Amniotic epithelial cell (primary cell): Measurements from ENCODE around the gene PSMB4.
"Not testable (repeated sequence)": the region's sequence is repeated elsewhere in the genome, so short reads cannot be mapped to it uniquely, and the experiment has no call there.

Experiments
- DNase-seq: peaks from one replicate; pipeline ENCODE4 v3.0.0-alpha.2; 2010; ENCODE audit warnings: low read depth

The PSMB4 gene

DNA sequence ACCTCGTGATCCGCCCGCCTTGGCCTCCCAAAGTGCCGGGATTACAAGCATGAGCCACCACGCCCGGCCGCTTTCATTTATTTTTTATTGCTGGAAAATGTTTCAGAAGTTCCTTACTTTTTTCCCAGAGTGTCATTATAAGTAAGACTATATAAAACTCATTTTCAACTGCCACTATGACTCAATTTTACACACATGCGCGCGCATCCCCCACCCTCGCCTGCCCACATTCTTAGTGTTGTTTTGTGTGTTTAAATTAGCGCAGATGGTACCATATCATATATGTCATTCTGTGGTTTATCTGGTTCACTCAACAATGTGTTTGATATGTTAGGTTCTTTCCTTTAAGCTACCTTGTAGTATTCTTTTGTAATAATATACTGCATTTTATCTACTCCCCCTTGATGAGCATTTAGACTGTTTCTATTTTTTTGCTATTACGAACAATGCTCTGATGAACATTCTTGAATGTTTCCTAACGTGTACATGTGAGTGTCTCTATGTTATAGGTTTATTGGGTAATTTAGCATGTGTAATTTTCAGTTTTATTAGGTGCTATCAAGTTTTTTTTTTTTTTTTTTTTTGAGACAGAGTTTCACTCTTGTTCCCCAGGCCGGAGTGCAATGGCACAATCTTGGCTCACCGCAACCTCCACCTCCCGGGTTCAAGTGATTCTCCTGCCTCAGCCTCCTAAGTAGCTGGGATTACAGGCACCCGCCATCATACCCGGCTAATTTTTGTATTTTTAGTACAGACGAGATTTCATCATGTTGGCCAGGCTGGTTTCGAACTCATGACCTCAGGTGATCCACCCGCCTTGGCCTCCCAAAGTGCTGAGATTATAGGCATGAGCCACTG lies 8.9 kb upstream of the PSMB4 start:
- DNase-seq, result not testable (repeated sequence)

DNA sequence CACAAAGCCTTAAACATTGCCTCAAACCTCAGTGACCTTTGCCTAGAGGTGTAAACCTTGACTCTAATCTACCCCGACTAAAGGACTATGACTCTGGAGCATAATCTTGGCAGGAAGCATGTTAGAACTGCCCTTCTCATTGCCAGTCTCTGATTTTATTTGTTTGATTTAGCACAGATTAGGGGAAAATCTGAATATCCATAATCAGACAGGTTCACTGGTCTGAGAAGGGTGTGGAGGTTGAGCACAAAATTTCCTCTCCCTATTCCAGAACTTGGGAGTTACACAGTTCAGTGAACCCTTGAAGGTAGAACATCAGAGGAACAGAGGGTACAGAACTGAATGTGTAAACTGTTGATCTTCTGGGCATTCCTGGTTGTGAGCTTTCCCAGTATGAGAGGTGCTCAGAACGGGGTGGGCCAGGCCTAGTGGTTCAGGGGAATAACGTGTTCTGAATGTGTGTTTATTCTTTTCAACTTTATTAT lies 8.3 kb upstream of the PSMB4 start:
- DNase-seq, result no peak

DNA sequence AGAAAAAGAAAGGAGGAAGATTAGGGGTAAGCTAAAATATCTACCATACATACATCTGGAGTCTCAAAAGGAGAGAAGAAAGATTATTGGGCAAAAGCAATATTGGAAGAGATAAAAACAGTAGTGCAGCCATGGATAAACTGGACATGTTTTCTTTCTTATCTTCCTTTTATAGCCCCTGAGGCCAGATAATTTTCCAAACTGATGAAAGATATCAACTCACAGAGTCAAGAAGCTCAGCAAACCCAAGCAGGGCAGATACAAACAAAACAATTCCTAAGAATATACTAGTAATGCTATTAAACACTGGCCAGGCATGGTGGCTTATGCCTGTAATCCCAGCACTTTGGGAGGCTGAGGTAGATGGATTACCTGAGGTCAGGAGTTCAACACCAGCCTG lies 5.8 kb upstream of the PSMB4 start:
- no peak for DNase-seq

DNA sequence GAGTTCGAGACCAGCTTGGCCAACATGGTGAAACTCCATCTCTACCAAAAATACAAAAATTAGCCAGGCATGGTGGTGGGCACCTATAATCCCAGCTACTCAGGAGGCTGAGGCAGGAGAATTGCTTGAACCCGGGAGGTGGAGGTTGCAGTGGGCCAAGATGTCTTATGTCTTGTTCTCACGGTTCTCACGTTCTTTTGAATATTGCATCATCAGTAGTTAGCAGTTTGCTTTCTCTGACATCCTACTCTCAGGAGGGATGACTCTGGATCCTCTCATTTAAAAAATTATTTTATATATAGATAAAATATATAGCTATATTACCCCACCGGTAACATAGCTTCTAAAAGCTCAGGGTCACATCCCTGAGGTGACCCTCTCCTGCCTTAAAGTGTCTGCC lies 3.1 kb upstream of the PSMB4 start:
- DNase-seq, result not testable (repeated sequence)

DNA sequence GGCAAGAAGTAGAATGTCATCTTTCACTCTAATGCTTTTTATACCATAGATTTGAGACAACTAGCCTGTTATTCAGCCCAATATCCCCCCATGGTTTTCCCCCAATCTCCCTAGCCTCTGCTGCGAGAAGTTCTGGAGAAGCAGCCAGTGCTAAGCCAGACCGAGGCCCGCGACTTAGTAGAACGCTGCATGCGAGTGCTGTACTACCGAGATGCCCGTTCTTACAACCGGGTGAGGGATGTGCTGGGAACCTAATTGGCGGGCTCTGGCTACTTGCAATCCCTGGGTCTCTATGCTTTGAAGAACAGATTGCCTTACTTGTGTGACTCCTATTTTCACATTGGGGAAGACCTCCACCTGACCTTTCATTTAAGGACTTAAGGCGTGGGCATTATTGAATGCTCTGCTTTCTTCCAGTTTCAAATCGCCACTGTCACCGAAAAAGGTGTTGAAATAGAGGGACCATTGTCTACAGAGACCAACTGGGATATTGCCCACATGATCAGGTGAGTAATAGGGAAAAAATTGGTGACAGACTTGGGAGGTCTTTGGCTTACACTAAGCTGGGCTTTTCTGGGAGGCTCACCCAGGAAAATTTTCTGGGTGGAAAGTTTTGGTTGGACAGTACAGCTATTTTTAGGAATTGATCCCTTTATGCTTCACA lies 1.9 kb downstream of the PSMB4 start:
- no peak for DNase-seq

DNA sequence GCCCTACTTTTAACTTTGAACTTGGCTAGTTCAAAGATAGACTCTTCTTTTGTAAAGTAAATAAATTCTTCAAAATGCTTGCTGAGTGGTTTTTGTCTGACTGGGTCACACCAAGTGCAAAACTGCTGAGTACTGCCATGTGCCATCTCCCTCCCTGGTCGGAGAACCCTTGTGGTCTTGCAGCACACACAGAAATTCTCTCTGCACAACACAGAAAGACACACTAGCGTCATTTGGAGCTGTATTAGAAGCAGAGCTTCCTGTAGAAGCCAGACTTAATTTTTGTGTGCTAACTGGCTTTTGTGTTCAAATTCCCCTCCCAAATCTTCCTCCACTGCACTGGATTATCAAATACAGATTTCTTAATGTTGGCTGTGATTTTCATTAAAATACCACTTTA lies 2.5 kb downstream of the PSMB4 start:
- DNase-seq, result no peak

DNA sequence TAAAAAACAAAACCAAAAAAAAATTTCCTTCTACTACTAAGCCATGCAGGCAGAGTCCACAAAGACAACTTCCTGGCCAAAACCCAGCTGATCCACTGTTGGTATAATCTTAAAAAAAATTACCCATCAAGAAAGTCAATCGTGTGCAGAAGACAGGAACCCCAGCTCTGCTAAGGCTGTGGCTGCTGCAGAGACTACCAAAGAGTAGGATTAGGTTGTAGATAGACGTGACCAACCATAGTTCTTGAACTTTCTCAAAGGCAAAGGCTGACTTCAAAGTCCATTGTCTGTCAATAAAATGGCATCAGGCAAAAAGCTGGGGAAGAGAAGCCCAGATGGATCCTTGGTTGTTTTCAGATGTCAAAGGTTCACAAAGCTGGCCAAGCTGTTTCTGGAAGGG lies 3.4 kb downstream of the PSMB4 start:
- DNase-seq, result no peak

DNA sequence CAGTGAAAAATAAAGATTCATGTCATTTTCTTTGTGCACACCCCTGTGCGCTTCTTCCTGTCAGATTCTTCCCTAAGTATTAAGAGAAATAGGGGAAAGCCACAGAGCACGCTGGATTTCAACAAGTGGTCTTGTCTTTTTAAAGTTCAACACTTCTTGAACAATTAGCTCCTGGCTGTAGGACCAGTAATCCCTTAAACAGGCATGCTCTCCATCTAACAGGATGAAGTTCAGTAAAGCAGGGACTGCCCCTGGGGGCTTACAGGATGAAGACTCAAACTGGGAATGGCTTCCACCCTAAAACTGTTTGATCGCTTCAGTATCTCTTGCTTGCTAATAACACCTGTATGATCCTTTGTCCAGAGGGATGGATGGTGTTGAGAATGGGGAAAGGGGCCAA lies 4.2 kb downstream of the PSMB4 start:
- no peak for DNase-seq

DNA sequence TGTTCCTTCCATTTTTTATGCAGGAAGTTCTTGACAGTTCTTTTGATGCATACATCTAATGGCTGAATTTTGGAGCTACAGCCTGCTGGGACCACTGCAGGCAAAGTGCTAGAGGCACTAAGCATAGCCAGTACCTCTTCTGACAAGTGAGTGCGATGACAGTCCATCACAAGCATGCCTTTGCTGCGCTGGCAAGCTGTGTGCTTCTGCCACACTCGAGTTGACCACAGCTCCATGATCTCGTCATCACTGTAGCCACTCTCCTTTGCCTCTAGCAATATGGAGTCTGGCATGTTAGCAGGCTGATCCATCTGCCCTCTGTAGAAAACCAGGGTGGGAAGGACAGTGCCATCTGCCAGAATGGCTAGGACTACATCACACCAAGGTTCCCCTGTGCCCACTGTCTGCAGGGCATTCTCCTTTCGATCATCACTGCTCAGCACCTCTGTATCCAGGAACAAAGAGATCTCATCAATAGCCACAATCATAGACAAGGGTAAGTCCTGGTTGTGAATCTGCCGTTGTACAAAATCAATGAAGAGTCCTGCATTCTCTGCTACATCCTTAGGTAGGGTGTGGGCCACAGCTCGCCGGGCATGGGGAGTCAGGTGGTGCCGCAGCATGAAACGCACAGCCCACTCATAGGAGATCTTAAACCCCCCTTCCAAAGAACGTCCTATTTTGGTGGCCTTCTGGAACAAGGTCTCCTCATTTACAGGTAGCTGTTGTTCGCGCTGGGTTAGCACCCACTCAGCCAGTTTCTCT lies 6.0 kb downstream of the PSMB4 start:
- DNase-seq, result no peak

DNA sequence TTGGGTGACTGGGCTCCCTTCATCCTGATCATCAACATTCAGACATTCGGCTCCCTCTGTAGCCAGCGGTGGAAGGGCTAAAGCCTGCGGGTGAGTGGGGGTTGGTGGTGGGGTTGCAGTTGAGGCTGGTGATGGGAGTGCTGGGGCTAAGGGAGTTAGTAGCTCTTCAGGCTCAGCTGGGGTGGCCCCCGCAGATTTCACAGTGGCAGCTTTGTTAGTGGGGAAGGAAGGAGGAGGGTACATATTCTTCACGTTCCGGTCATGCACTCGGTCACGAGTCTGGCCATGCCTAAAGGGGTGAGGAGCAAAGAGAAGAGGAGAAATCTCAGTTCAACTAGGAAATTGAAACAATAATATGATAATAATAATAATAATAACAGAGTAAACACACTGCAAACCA lies 6.8 kb downstream of the PSMB4 start:
- DNase-seq, result no peak

DNA sequence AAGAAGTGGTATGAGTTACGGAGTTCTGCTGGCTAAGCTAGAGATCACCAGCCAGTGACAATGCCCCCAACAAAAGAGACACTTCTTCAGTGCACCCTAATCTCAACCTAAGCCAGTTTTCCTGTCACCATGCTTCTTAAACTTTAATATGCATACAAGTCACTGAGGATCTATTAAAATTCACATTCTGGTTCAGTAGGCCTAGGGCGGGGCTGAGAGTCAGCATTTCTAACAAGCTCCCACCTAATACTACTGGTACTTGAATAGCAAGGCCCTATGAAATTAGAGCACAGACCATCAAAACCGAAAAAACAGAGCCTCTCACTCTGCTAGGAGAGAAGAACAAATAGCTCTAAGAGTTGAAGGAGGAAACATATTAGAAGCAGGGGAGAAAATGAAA lies 7.9 kb downstream of the PSMB4 start:
- no peak for DNase-seq

DNA sequence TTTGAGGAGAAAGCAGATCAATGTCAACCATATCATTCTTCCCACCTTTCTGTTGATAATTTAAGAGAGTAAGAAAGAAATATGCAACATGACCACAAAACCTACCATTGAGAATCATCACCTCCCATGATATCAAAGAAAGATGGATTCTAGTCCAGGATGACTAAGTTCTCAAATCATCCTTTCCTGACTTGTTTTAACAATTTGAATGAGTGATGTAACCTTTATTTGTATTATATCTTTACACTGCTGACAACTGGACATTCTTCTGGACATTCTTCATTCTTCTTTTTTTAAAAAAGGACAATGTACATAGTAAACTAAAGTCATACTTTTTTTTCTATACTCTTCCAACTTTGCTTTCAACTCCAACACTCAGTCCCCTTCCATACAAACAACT lies 9.5 kb downstream of the PSMB4 start:
- DNase-seq, result peak; percentile 53

DNA sequence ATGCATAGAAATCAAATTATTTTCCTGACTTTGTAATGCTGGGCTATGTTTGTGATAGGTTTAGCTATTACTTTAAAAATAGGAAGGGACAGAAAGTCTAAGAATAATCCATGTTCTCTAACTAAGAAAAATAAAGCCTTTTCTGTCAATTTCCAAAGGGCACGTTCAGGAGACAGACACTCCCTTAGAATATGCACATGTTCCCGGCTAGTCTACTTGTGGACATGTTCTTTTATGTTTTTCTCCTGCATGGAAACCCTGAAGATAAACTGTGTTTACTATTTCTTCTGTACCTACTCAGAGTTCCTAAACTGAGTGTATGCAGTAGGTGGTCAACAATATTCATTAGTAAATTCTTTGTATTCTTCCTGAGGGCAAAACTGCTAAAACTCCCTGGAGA lies 12.5 kb downstream of the PSMB4 start:
- DNase-seq, result no peak

DNA sequence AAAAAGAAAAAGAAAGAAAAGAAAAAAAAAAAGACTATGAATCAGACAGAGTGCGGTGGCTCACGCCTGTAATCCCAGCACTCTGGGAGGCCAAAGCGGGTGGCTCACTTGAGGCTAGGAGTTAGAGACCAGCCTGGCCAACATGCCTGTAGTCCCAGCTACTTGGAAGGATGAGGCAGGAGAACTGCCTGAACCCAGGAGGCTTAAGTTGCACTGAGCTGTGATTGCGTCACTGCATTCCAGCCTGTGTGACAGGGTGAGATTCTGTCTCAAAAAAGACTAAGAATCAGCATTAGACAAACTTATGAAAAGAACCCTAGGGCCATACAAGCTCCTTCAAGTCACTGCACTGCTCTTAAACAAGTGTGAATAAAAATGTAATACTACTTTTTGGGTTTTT lies 16.9 kb downstream of the PSMB4 start:
- DNase-seq, result peak; percentile 72

DNA sequence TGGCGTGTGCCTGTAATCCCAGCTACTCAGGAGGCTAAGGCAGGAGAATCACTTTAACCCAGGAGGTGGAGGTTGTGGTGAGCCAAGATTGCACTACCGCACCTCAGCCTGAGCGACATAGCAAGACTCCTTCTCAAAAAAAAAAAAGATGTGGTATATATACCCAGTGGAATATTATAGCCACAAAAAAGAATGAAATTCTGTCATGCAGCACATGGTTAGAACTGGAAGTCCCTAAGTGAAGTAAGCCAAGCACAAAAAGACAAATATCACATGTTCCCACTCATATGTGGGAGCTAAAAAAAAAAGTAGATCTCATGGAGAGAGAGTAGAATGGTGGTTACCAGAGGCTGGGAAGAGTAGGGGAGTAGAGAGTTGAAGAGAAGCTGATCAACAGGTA lies 18.7 kb downstream of the PSMB4 start:
- DNase-seq, result no peak

DNA sequence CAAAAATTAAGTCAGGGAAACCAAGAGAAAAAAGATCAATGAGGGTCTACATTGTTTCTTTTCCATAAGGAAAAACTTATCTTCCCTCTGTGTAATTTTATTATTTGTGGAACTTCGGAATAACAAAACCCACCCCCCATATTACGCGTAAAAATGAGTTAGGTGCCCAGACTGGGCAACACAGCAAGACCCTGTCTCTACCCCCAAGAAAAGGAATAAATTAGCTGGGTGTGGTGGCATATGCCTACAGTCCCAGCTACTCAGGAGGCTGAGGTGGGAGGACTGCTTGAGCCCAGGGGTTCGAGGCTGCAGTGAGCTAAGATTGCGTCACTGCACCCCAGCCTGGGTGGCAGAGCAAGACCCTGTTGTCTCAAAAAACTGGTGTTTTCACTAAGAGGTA lies 20.4 kb downstream of the PSMB4 start:
- no peak for DNase-seq

DNA sequence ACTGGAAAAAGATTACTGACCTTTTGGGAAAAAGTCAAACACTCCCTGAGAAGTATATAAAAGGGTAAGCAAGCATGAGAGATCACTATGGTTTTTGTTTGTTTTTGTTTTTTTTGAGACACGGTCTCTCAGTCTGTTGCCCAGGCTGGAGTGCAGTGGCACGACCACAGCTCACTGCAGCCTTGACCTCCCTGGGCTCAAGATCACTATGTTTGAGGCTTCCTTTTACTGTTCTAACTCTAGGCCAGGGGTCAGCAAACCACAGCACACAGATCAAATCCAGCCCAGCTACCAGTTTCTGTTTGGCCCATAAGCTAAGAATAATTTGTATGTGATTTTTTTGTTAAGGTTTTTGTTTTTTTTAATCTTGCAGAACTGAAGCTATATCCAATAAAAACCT lies 25.7 kb downstream of the PSMB4 start:
- DNase-seq, result no peak

DNA sequence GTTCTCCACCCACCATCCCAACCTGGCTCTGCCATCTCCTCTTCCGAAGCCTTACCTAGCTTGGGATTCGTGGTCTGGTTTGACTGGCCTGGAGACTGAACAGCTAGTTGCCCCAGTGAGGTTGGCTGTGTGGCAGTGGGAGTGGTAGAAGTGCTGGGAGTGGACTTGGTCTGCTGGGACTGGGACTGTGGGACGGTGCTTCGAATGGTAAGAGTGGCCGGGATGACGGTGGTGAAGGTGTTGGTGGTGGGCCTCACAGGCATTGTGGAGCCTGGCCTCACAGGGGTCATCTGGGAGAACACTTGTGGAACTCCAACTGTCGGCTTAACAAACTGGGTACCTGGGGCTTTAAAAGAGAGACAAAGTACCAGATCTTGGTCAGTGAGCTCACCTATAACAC lies 28.7 kb downstream of the PSMB4 start:
- no peak for DNase-seq

DNA sequence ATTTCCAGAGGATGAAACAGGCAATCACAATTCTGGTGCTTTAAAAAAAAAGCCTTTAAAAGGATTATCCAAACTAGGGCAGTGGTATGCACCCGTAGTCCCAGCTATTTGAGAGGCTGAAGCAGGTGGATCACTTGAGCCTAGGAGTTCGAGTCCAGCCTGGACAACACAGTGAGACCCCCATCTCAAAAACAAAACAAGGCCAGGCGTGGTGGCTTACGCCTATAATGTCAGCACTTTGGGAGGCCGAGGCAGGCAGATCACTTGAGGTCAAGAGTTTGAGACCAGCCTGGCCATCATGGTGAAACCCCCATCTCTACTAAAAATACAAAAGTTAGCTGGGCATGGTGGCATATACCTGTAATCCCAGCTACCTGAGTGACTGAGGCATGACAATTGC lies 34.5 kb downstream of the PSMB4 start:
- DNase-seq, result not testable (repeated sequence)

DNA sequence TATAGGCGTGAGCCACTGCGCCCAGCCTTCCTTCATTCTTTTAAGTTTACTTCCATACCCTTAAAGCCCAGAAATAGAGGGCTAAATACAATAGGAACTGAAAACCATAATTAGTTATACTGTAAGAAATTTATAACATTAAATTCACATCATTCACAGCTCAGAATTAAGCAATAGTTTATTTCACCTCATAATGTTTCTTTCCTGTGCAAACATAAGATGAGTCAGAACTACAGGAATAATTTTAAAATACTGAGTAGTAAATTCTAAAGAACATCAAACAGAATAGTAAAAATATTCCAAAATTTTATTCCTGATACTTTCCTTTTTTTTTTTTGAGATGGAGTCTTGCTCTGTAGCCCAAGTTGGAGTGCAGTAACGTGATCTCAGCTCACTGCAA lies 35.8 kb downstream of the PSMB4 start:
- peak; percentile 29 for DNase-seq

DNA sequence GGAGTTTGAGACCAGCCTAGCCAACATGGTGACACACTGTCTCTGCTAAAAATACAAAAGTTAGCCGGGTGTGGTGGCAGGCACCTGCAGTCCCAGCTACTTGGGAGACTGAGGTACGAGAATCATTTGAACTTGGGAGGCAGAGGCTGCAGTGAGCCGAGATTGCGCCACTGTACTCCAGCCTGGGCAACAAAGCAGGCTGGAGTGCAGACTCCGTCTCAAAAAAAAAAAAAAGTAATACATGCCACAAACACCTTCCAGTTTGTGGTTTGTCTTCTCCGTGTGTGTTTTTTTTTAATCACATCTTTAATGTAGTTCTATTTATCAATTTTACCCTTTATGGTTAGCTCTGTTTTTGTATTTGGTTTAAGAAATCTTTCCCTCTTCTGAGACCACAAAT lies 37.6 kb downstream of the PSMB4 start:
- no peak for DNase-seq

DNA sequence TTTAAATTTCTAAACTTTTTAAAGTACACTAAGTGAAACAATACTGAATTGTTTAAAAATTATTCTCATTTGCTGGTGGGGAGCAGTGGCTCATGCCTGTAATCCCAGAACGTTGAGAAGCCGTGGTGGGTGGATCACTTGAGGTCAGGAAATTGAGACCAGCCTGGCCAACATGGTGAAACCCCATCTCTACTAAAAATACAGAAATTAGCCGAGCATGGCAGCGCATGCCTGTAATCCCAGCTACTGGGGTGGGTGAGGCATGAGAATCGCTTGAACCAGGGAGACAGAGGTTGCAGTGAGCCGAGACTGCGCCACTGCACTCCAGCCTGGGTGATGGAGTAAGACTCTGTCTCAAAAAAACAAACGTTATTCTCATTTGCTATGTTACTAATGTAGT lies 38.0 kb downstream of the PSMB4 start:
- DNase-seq, result not testable (repeated sequence)
